Posterior cingulate gyrus (tissue), 11 donors: ENCODE results near the gene PTOV1.
A peak's percentile ranks its signal among the peaks of the same experiment; 100 is the strongest.

Experiments used
- DNase-seq, 10 donors: peaks; one replicate each; pipeline versions ENCODE4 v3.0.0 to v3.0.0-alpha.2; 2020 to 2021; ENCODE audit warnings: mixed read lengths in 3 of 10
- intact Hi-C: fragments of 100-400 bp; cut with DNase I; formaldehyde crosslinking; loops from one replicate; pipeline ENCODE4 v1.15.1; 2023

The PTOV1 gene

DNA sequence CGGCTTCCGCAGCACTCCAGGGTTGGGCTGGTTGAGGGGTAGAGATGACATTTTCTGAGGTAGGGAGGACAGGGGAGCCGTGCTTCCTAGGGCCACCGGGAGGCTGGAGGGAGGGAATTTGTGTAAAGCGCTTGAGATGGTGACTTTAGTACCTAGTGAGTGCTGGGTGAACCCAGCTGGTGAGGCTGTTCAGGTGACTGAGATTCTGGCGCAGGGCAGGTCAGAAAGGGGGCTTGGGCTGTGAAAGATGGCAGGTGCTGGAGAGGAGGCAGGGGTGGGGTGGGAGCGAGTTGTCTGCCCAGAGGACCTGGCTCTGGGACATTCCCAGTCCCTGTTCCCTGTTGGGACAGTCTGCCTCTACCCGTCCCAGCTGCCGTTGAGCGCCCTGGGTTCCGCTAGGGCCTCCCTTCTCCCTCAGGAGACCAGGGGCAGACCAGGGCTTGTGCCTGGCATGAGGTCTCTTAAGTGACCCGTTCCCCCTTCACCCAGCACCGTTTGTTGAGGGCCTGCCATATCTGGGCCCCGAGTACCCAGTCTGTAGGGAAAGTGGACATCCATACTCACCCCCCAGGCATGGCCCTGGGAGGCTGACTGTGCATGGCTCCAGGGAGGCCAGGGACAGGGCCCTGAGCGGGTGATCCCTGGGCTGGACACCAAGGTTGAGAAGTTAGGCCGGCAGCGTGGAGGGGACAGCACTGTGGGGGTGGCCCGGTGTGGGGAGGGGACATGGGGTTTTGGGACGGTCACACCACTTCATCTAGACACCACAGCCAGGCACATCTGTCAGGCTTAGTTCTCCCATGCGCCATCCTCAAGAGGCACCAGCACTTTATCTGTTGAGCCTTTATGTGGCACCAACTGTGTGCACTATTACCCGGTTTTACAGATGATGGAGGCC lies 5.0 kb downstream of the PTOV1 start:
- intact Hi-C loops: no loop called here
- peak in 1 of 10 donors; percentile 65 for DNase-seq

DNA sequence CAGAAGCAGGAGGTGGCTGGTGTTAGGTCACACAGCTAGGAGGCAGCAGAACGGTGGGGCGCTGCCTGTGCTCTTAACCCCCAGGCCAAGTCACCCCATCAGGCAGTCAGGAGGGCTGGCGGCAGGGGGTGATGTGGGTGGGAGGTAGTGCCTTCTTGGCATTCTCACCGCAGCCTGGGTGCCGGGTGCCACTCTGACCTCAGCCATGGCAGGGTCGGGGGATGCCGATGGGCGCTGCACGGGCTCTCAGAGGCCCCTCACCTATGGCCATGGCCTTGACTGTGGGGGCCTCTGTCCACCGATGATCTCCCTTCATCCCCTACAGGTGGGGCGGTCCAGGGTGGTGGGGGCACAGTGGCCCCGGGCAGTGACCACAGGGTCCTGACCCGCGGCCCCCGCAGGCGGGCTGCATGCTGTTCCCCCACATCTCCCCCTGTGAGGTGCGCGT lies 5.6 kb downstream of the PTOV1 start:
- peak in 2 of 10 donors; percentile 20 to 70 for DNase-seq
- intact Hi-C loops: no loop called here

DNA sequence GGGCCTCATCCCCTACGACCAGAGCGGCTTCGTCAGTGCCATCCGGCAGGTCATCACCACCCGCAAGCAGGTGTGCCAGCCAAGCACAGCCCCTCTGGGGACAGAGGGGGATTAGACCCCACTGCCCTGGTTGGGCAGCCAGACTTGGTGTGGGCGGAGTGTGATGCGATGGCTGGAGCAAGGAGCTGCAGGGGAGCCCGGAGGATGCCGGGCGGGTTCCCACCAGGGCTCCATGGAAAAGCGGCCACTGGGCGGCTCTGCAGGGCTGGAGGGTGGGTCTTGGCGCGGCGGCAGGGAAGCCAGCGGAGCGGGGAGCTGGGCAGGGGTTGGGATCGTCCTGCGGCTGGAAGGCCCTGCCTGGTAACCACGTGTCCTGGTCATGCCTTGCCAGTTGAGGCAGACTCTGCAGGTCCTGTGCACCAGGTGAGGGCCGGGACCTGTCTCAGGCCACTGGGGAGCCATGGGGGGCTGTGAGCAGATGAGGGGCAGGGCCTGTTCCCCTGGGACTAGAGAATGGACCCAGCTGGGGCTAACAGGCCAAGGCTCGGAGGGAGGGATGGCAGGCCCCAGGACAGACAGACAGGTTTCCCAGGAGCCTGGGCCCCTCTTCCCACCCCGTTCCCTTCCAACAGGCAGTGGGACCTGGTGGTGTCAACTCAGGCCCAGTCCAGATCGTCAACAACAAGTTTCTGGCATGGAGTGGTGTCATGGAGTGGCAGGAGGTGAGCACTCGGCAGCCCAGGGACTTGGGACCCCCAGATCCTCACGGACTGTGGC lies 6.3 kb downstream of the PTOV1 start:
- intact Hi-C loops: no loop called here
- DNase-seq: peak in 2 of 10 donors; percentile 25 to 54

DNA sequence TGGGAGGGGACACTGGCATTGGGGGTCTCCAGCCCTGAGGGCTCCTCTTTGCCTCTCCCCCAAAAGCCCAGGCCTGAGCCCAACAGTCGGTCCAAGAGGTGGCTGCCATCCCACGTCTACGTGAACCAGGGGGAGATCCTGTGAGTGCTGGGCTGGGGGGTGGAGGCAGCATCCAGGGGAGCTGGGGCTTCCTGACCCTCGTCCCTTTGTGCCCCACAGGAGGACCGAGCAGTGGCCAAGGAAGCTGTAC lies 6.8 kb downstream of the PTOV1 start:
- intact Hi-C loops: no loop called here

DNA sequence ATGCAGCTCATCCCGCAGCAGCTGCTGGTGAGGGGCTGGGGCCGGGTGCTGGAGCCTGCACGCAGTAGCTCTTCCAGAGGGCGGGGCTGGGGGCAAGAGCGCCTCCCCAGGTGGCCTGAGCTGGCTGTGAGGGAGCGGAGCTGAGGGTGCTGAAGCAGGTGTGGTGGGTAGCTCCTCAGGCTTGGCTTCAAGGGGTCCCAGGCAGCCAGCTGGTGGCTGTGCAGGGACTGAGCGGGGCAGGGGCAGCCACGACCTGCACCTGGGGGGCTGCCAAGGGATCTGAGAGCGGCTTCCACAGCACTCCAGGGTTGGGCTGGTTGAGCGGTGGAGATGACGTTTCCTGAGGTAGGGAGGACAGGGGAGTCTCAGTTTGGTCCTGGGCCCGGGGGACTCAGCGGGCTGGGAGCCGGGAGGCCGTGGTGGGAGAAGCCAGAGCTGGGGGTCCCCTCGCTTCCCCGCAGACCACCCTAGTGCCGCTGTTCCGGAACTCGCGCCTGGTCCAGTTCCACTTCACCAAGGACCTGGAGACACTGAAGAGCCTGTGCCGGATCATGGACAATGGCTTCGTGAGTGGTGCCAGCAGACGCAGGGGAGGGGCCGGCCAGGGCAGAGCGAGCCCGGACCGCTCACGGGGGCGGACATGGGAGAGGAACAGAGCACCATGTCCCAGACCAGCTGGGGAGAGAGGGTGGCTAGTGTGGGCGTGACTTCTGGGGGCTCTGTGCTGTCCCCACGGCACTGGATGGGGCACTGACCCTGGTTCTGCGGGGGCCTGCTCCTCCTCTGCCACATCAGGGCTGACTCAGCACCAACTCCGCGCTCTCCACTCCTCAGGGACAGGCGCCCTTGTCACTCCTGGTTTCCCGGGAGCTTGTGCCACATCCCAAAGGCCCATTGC lies 7.4 kb downstream of the PTOV1 start:
- intact Hi-C loops: no loop called here
- peak in 5 of 10 donors; percentile 38 to 93 (median 69) for DNase-seq

More for the DNA sequence above, 6.8 kb downstream of the PTOV1 start:
- peak in 1 of 10 donors; percentile 63 for DNase-seq

DNA sequence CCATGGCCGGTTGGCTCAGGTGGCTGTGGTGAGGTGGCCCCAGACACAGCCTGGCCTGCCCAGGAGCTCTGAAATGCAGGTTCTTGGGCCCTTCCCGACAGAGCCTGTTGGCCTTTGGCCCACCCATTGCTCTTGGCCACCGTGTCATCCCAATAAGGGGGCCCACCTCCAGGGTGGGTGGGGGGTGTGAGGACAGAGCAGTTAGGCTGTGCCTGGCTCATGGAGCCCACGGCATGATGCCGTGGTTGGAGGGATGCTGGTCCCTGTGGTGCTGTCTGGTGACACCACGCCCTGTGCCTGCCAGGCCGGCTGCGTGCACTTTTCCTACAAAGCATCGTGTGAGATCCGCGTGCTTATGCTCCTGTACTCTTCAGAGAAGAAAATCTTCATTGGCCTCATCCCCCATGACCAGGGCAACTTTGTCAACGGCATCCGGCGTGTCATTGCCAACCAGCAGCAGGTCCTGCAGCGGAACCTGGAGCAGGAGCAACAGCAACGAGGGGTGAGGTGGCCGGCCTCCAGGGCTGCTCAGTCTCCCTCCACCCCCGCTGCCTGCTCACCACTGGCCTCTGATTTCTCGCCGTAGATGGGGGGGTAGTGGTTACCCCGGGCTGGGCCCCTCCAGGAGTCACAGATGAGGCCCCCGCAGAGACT lies 8.8 kb downstream of the PTOV1 start:
- no peak for DNase-seq
- intact Hi-C loops: no loop called here

DNA sequence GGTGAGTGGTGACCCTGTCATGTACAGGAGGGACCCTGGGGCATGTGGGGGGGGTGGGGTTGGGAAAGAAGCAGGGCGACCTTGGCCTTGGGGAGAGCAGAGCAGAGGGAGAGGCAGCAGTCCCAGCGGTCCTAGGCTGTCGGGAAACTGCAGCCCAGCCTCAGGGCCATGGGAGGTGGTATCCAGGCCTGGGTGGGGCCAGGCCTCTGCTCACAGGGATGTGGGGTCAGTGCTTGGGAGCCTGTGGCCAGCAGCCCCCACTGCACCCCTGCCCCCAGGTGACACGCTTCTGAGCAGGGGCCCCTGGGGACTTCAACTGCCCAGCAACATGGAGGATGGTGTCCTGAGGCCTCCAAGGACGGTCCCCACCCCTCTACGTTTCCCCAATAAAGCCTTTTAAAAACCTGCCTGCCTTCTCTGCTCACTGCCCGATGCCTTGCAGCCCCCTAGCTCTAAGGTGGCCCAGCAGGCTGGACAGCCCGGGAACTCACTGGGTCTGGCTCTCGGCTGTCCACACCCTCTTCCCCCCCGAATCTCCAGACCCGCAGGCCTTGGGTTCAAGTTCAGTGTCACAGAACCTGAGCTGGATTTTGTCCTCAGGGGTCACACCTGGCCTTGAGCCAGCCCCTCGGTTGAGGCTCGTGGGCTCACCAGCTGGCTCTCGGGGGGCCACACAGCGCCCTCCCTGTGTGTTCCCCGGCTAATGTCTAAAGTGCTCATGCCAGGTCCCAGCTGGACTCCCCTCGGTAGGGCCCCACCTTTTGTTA lies 9.6 kb downstream of the PTOV1 start:
- intact Hi-C loops: no loop called here
- no peak for DNase-seq

DNA sequence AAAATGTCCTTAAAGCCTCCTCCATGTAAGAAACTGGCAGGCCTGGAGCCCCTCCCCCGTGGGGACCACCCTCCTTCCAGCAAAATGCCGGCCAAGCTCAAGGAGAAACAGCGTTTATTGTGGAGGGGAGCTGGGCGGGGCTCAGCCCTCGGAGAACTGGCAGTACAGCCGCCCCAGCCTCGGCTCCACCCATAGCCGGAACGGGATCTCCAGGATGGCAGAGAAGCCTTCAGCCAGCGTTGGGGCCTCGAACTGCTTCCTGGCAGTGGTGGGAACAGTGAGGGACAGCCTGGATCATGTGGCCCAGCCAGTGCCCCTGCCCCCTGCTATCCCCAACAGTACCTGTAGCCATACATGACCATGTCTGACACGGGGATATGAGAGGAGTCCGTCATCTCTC lies 10.1 kb downstream of the PTOV1 start:
- peak in 1 of 10 donors; percentile 89 for DNase-seq
- intact Hi-C loops: no loop called here

DNA sequence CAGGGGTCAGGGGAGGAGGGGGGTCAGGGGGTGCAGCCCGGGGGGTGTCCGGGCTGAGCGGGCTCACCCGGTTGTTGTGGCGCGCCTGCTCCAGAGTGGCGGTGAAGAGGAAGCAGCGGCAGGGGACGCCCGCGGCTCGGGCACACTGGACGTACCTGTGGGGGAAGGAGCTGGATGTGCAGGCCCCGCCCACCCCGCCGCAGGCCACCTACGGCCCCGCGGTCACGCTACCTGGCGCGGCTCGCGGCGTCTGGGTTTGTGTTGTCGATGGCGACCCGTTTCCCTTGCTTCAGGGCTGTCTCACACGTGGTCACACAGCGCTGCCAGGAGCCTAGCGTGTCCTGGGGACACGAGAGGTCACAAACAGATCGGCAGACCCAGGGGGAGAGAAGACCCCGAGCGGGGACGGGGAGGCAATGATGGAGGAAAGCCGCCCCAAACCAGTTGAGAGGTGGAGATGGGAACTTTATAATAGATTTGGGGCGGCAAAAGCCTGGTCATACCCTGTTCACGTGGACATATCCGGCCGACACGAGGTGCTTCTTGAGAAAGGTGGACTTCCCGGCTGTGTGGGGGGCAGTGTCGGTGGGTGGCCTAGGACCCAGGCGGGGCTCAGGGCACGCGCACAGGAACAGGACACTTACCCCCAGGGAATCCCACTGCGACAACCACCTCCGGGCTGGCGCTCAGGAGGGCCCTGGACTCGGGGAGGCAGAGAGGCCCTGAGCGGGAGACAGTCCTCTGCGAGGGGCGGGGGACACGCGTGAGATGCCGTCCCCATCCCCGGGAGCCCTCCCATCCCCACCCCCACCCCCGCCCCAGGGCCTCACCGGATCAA lies 10.8 kb downstream of the PTOV1 start:
- intact Hi-C loops: no loop called here
- no peak for DNase-seq

DNA sequence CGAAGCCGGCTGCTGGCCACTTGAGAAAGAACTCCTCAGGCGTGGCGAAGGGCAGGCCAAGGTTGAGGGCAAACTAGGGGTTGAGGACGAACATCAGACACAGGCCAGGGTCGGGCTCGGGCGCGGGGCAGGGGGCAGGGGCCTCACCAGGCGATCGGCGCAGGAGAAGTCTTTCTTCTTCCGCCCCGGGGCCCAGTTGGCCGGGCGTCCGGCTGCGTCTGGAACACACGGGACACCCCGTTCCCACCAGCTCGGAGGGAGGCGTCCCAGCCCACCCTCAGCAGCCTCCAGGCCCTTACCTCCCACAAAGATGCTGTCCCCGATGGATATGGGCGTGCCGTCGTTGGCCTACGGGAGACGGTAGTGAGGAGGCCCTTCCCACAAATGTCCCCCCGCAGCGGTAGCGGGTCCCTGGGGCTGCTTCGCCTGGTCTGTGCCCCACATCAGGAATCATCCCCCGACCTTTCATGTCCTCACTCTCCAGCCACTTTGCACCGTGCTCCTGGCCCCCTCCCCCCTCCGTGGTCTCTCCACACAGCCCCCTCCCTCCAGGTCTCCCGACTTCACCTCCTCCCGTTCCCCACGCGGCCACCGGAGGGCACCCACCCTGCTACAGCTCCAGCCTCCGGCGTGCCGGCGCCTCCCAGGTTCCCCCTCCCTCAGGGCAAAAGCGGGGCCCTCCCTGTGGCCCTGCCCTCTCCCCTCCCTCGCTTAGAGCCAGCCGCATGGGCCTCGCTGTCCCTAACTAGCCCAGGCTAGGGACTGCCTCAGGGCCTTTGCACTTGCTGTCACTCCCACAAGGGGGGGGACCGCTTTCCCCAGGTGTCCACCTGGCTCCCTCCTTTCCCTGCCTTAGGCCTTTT lies 11.7 kb downstream of the PTOV1 start:
- intact Hi-C loops: no loop called here
- no peak for DNase-seq

DNA sequence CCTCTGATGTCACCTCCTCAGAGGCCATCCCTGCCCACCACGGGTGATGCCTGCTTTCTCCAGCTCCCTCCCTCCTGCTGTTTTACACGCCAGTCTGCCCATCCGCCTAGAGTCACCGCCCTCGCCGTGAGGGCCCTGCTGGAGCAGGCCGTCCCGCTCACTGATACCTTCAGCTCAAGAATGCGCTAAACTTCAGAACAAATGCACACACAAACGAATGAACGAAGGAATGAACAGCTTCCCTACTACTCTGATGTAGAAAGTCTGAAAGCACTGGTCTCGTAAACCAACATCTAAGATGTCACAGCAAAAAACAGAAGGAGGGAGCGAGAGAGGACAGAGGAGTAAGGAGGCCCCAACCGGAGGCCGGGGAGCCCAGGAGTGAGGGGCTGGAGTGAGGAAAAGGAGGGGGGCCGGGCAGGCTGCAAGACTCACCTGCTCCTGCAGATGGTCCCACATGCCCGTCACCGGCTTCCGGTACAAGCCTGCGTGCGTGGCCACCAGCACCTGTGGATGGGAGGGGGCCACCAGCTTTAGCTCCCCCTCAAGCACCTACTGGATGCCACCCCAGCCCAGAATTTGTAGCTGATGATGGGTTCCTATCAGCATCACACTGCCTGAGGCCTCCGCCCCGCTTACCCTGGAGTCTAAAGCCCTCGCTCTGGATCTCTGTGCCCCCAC lies 12.4 kb downstream of the PTOV1 start:
- no peak for DNase-seq
- intact Hi-C loops: no loop called here

DNA sequence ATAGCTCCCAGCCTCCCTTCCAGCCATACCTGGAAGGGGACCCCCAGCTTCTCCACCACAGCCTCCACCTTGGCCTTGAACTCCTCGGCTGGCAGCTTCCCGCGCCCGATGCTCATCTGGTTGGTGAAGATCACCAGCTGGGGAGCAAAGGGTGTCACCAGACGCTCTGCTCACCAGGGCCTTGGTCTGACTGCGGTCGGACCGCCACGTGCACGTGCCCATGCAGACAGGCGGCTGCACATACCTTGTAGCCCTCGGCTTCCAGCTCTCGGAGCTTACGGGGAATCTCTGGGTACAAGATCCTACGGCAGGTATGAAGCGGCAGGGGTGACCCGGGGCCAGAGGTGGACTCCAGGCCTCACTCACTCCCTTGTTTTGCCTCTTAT lies 13.0 kb downstream of the PTOV1 start:
- intact Hi-C loops: no loop called here
- no peak for DNase-seq

DNA sequence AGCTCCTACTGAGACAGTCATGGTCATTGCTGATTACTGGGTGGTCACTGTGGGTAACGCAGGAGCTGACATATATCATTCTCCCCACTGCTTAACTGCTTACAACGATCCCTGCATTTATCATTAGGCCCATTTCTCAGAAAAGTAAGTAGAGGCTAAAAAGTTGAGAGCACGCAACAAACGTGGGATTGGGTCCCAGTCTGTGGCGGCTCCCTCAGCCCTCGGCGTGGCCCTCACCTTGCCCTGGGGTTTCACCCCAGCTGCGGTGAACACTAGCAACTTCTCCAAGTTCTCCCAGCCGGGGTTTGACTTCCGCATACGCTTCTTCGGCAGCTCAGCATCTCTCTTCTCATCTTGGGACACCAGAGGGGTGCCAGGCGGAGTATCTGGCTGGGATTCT lies 13.9 kb downstream of the PTOV1 start:
- intact Hi-C loops: no loop called here

DNA sequence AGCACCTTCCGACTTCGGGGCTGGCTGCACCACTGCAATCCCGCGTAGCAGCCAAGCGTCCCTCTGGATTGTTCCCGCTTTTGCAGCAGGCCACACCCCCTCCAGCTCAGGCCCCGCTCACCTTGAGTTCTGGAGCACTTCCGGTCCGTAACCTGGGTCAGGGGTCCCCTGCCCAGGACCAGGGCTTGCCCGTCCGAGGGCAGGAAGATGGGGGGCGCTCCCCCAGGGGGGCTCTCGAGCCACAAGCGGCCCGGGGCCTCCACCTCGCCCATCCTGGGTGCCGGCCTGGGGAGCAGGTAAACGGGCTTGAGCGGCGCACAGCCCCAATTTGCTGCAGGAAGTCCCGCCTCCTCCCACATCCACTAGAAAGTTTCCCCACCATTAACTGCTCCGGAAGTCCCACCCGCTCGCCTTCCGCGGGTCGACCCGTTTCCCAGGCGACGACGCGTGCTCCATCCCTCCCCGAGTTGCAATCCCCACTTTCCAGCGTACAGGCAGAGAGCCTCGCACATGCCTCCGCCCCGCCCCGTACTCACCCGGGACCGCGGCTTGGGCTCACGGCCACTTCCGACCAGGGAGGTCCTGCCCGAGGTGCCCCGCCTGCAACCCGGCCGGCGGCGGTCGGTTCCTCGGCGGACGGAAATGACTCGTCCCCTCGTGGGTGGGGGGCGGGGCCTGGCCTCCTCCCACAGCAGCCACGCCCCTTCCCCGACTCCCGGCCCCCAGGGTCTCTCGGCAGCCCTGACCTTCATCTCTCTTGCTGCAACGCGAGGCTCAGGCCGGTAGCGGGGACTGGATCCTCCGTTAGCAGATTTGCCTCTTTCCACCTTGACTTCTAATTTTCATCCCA lies 16.2 kb downstream of the PTOV1 start, which contains the start of gene PNKP:
Gene PNKP (minus strand): TSS at position 644 of the 850 bp plus-strand sequence. CDS start 372 bp downstream, at position 272.
- intact Hi-C loops: no loop called here
- DNase-seq: peak; percentile 81 to 98 (median 92)

More for the DNA sequence above, 13.9 kb downstream of the PTOV1 start:
- DNase-seq: no peak

DNA sequence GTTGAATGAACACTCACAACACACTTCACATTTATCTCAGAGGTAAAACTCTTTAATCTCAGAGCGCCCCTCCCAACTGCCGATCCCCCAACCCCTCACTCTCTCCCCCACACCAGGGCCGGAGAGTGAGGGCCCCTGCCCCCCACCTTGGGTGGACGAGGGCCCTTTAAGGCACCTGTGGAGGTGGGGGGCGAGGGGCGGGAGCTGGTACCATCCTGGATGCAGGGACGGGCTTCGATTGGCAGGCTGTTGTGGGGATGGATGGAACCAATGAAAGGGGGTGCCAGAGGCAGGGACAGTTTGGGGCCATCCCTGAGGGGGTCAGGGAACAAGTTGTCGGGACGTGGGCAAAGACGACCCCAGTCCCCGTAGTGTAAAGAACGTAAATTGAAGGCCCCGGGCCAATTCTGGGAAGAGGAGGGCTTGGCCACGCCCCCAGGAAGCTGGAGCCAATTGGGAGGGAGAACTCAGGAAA lies 18.1 kb downstream of the PTOV1 start:
- DNase-seq: no peak
- intact Hi-C loops: no loop called here
